ENCODE results near the gene GLYATL3.

The GLYATL3 gene

GRCh38 chr6:49548613-49549304 is 49.0 kb downstream of the GLYATL3 start:
- DNase-seq, result no peak

GRCh38 chr6:49549691-49550491 is 50.2 kb downstream of the GLYATL3 start:
- DNase-seq, result no peak

GRCh38 chr6:49550492-49551077 is 50.9 kb downstream of the GLYATL3 start, which contains the start of gene C6orf141:
C6orf141 (plus strand) TSS chr6:49550668; CDS start chr6:49550793, 125 bp downstream.
- peak; percentile 53 for DNase-seq

GRCh38 chr6:49551078-49551865 is 51.5 kb downstream of the GLYATL3 start:
- DNase-seq, result peak; percentile 31

GRCh38 chr6:49551866-49552129 is 52.1 kb downstream of the GLYATL3 start:
- DNase-seq, result peak; percentile 34

- DNase-seq, result no peak
These were observed 52.9 kb downstream of the GLYATL3 start for GRCh38 chr6:49552596-49552995.

GRCh38 chr6:49553384-49553783 is 53.7 kb downstream of the GLYATL3 start:
- no peak for DNase-seq

- no peak for DNase-seq
These were observed 56.2 kb downstream of the GLYATL3 start for GRCh38 chr6:49555951-49556350.

- no peak for DNase-seq
These were observed 56.7 kb downstream of the GLYATL3 start for GRCh38 chr6:49556429-49556837.

- DNase-seq, result no peak
These were observed 57.5 kb downstream of the GLYATL3 start for GRCh38 chr6:49557177-49557576.

- no peak for DNase-seq
These were observed 58.5 kb downstream of the GLYATL3 start for GRCh38 chr6:49558238-49558637.

- no peak for DNase-seq
These were observed 63.5 kb downstream of the GLYATL3 start for GRCh38 chr6:49563006-49563886.

- DNase-seq, result no peak
These were observed 64.8 kb downstream of the GLYATL3 start for GRCh38 chr6:49564552-49564951.

GRCh38 chr6:49565261-49565660 is 65.5 kb downstream of the GLYATL3 start:
- DNase-seq, result no peak

GRCh38 chr6:49565855-49566254 is 66.1 kb downstream of the GLYATL3 start:
- no peak for DNase-seq

- no peak for DNase-seq
These were observed 70.9 kb downstream of the GLYATL3 start for GRCh38 chr6:49570474-49571079.

- no peak for DNase-seq
These were observed 76.9 kb downstream of the GLYATL3 start for GRCh38 chr6:49576618-49577017.
